Measurements from ENCODE around the gene METTL2B. TPM values are rescaled to one million over a fixed set of nuclear protein-coding genes. Genes with fewer than 3 reads are reported as not detected.
A peak's percentile ranks its signal among the peaks of the same experiment; 100 is the strongest.
"Not testable (repeated sequence)": the region's sequence is repeated elsewhere in the genome, so short reads cannot be mapped to it uniquely, and the experiment has no call there.

Gene METTL2B
- total RNA-seq, 2 experiments from 2014 or later: 57.3 to 59.8 TPM

GRCh38 chr7:128450409-128450808, 26.1 kb upstream of the METTL2B start:
- Mint-ChIP-seq H3K27me3 (peaks cover 16% of the 10 kb centered on the region), H3K9me3 (no peaks in the 10 kb centered on the region), H3K4me3 (no peak overlapping the region), H3K4me1 (peaks cover 50% of the 10 kb centered on the region), H3K27ac (no peak overlapping the region), H3K36me3 (peaks cover 2% of the 10 kb centered on the region)
- DNase-seq: no peak

GRCh38 chr7:128450913-128451312, 25.6 kb upstream of the METTL2B start:
- DNase-seq: no peak
- Mint-ChIP-seq H3K9me3 (no peaks in the 10 kb centered on the region), H3K4me1 (peaks cover 51% of the 10 kb centered on the region), H3K4me3 (no peak overlapping the region), H3K36me3 (peaks cover 2% of the 10 kb centered on the region), H3K27me3 (peaks cover 16% of the 10 kb centered on the region), H3K27ac (no peak overlapping the region)

DNA sequence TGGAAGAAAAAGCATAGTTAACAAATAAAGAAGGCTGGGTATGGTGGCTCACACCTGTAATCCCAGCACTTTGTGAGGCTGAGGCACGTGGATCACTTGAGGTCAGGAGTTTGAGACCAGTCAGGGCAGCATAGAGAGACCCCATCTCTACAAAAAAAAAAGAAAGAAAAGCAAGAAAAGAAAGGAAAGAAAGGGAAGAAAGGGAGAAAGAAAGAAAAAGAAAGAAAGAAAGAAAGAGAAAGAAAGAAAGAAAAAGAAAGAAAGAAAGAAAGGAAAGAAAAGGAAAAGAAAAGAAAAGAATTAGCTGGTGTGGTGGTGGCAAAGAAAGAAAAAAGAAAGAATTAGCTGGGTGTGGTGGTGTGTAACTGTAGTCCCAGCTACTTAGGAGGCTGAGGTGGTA, 24.0 kb upstream of the METTL2B start:
- Mint-ChIP-seq H3K9me3 (no peaks in the 10 kb centered on the region), H3K4me3 (no peak overlapping the region), H3K27ac (peak overlapping the region; percentile 22), H3K27me3 (peaks cover 16% of the 10 kb centered on the region), H3K36me3 (peaks cover 17% of the 10 kb centered on the region), H3K4me1 (peaks cover 55% of the 10 kb centered on the region)
- DNase-seq: no peak

- peaks cover 30% of the 10 kb centered on the region for H3K36me3 Mint-ChIP-seq
- DNase-seq: no peak
- H3K27ac Mint-ChIP-seq: no peak overlapping the region
- no peak overlapping the region for H3K4me3 Mint-ChIP-seq
- peaks cover 16% of the 10 kb centered on the region for H3K27me3 Mint-ChIP-seq
- peaks cover 61% of the 10 kb centered on the region for H3K4me1 Mint-ChIP-seq
- no peaks in the 10 kb centered on the region for H3K9me3 Mint-ChIP-seq
Measured at GRCh38 chr7:128453836-128454804, 22.4 kb upstream of the METTL2B start.

DNA sequence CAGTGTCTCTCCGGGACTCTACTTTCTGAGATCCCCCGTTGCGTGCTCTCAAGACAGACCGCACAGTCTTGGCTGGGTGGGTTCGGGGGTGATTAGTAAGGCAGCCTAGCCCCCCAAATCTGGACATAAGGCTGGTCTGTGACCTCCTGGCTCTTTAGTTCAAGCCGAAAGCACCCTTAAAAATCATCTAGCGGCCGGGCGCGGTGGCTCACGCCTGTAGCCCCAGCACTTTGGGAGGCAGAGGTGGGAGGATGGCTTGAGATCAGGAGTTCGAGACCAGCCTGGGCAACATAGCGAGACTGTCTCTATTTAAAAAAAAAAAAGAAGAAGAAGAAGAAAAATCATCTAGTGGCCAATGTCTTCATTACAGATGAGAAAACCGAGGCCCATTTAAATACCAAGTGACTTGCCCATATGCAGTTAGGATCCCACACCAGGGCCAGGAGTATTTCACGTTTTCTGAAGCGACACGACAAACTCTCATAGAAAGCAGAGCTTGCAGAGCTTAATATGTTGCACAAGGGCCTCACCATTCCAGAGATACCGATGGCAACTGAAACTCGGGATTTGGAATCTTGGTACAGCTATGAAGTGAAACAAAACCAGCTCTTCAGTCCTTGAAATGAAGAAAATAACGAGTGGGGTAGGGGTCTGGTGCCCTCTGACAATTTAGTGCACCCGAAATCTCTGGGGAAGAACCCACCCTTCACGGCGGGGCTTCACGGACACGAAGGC, 21.6 kb upstream of the METTL2B start:
- peak overlapping the region; percentile 96 for H3K4me3 Mint-ChIP-seq
- no peak for DNase-seq
- peaks cover 68% of the 10 kb centered on the region for H3K4me1 Mint-ChIP-seq
- no peaks in the 10 kb centered on the region for H3K9me3 Mint-ChIP-seq
- peaks cover 37% of the 10 kb centered on the region for H3K36me3 Mint-ChIP-seq
- H3K27ac Mint-ChIP-seq: peak overlapping the region; percentile 98
- peaks cover 16% of the 10 kb centered on the region for H3K27me3 Mint-ChIP-seq

- Mint-ChIP-seq H3K4me1 (peaks cover 62% of the 10 kb centered on the region), H3K36me3 (peaks cover 39% of the 10 kb centered on the region), H3K27ac (peak within 1 kb of the TSS; percentile 98), H3K4me3 (peak within 1 kb of the TSS; percentile 96), H3K27me3 (peaks cover 16% of the 10 kb centered on the region), H3K9me3 (no peaks in the 10 kb centered on the region)
- DNase-seq: peak; percentile 99
Measured at GRCh38 chr7:128455543-128456254, 20.8 kb upstream of the METTL2B start, which contains the start of gene HILPDA. Gene HILPDA, plus strand, starts transcription at chr7:128455878. Its CDS starts 1,391 bp downstream, at chr7:128457269.

DNA sequence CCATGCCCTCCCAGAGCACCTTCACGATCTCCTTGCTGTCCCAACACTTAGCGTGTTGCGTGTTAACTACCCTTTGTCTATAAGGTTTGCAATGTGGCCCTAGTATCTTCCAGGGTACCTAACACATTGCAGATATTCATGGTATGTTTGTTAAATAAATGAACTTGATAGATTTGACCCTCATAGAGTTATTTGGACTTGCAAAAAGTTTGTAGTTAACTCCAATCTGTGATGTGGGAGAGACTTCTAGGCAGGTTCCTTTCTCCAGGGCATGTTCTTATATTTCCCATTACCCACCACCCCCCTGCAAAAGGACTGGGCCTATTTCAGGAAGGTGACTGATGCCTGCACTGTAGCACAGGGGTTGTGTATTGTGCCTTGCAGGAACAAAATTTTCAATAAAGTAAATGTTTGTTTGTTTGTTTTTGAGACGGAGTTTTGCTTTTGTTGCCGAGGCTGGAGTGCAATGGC, 20.3 kb upstream of the METTL2B start:
- H3K4me3 Mint-ChIP-seq: peak overlapping the region; percentile 96
- no peaks in the 10 kb centered on the region for H3K9me3 Mint-ChIP-seq
- H3K27ac Mint-ChIP-seq: peak overlapping the region; percentile 95
- peaks cover 39% of the 10 kb centered on the region for H3K36me3 Mint-ChIP-seq
- H3K4me1 Mint-ChIP-seq: peaks cover 58% of the 10 kb centered on the region
- DNase-seq: no peak
- H3K27me3 Mint-ChIP-seq: peaks cover 15% of the 10 kb centered on the region

DNA sequence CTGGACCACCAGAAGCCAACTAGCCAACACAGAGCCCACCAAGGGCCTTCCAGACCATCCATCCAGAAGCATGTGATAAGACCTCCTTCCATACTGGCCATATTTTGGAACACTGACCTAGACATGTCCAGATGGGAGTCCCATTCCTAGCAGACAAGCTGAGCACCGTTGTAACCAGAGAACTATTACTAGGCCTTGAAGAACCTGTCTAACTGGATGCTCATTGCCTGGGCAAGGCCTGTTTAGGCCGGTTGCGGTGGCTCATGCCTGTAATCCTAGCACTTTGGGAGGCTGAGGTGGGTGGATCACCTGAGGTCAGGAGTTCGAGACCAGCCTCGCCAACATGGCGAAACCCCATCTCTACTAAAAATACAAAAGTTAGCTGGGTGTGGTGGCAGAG, 19.2 kb upstream of the METTL2B start:
- Mint-ChIP-seq H3K27ac (peak overlapping the region; percentile 93), H3K36me3 (peaks cover 39% of the 10 kb centered on the region), H3K4me3 (peak overlapping the region; percentile 96), H3K4me1 (peaks cover 48% of the 10 kb centered on the region)
- DNase-seq, H3K27me3 Mint-ChIP-seq, H3K9me3 Mint-ChIP-seq: not testable (repeated sequence)

- Mint-ChIP-seq H3K4me1 (peaks cover 40% of the 10 kb centered on the region), H3K36me3 (peaks cover 49% of the 10 kb centered on the region), H3K4me3 (peak overlapping the region; percentile 96), H3K9me3 (no peaks in the 10 kb centered on the region), H3K27ac (peak overlapping the region; percentile 93), H3K27me3 (no peaks in the 10 kb centered on the region)
- peak; percentile 43 for DNase-seq
Measured at GRCh38 chr7:128458956-128459355, 17.6 kb upstream of the METTL2B start.

GRCh38 chr7:128459394-128459878, 17.1 kb upstream of the METTL2B start:
- Mint-ChIP-seq H3K4me1 (peaks cover 35% of the 10 kb centered on the region), H3K9me3 (no peaks in the 10 kb centered on the region), H3K27me3 (no peaks in the 10 kb centered on the region), H3K4me3 (peak overlapping the region; percentile 96), H3K27ac (peak overlapping the region; percentile 89), H3K36me3 (peaks cover 52% of the 10 kb centered on the region)
- DNase-seq: peak; percentile 62

DNA sequence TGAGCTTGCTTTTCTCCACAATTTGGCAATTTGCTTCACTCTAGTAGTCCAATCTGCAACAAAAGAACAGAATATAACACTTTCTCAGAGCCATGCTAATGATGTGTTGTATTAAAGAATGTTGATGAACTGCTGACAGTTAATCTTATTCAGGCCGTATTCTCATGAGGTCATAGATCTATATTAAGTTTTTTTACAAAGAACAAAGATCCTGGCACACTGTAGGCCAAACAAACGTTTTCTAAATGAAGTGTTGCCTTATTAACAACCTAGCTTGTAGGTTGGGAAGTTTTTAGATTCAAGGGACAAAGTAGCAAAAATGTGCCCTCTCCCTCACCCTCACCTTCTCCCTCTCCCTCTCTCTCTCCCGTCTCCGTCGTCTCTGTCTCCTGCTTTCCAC, 14.1 kb upstream of the METTL2B start:
- H3K9me3 Mint-ChIP-seq: no peaks in the 10 kb centered on the region
- DNase-seq: no peak
- no peak overlapping the region for H3K27ac Mint-ChIP-seq
- peaks cover 40% of the 10 kb centered on the region for H3K36me3 Mint-ChIP-seq
- H3K4me1 Mint-ChIP-seq: peaks cover 20% of the 10 kb centered on the region
- no peaks in the 10 kb centered on the region for H3K27me3 Mint-ChIP-seq
- H3K4me3 Mint-ChIP-seq: no peak overlapping the region

DNA sequence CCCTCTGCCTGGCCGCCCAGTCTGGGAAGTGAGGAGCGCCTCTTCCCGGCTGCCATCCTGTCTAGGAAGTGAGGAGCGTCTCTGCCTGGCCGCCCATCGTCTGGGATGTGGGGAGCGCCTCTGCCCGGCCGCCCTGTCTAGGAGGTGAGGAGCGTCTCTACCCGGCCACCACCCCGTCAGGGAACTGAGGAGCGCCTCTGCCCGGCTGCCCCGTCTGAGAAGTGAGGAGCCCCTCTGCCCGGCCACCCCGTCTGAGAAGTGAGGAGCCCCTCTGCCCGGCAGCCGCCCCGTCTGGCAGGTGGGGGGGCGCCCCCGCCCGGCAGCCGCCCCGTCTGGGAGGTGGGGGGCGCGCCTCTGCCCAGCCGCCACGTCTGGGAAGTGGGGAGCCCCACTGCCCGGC, 13.2 kb upstream of the METTL2B start:
- H3K27me3 Mint-ChIP-seq, H3K9me3 Mint-ChIP-seq, DNase-seq, H3K27ac Mint-ChIP-seq, H3K4me3 Mint-ChIP-seq: not testable (repeated sequence)
- Mint-ChIP-seq H3K4me1 (peaks cover 14% of the 10 kb centered on the region), H3K36me3 (peaks cover 31% of the 10 kb centered on the region)

GRCh38 chr7:128463933-128464332, 12.6 kb upstream of the METTL2B start:
- H3K27me3 Mint-ChIP-seq, H3K4me1 Mint-ChIP-seq, H3K4me3 Mint-ChIP-seq, H3K9me3 Mint-ChIP-seq, H3K27ac Mint-ChIP-seq, DNase-seq: not testable (repeated sequence)
- H3K36me3 Mint-ChIP-seq: peaks cover 25% of the 10 kb centered on the region

DNA sequence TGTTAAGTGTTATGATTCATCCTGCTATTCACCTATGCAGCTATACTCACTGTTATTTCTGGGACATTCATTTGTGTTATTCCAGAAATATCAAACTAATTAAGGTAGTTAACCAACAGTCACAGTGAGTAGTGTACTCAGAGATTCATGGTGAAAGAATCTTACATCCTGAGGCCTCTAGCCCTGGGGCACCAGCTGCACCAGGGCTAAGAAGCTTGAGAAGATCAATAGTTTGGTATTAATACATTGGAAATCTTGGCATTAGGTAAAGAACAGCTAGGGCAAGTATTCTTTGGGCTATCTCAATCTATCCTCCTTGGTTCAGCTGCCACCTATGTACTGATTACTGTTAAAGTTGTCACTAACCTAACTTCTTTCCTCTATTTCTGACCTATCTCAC, 9.7 kb upstream of the METTL2B start:
- peaks cover 15% of the 10 kb centered on the region for H3K36me3 Mint-ChIP-seq
- H3K27me3 Mint-ChIP-seq, H3K4me1 Mint-ChIP-seq, H3K4me3 Mint-ChIP-seq, H3K27ac Mint-ChIP-seq, H3K9me3 Mint-ChIP-seq, DNase-seq: not testable (repeated sequence)
